ENCODE results near the gene PAQR4. TPM values are rescaled to one million over a fixed set of nuclear protein-coding genes. Genes with fewer than 3 reads are reported as not detected.

PAQR4 gene
- polyA plus RNA-seq, 3 donors: 6.3 to 14.2 (median 8.9) TPM

DNA sequence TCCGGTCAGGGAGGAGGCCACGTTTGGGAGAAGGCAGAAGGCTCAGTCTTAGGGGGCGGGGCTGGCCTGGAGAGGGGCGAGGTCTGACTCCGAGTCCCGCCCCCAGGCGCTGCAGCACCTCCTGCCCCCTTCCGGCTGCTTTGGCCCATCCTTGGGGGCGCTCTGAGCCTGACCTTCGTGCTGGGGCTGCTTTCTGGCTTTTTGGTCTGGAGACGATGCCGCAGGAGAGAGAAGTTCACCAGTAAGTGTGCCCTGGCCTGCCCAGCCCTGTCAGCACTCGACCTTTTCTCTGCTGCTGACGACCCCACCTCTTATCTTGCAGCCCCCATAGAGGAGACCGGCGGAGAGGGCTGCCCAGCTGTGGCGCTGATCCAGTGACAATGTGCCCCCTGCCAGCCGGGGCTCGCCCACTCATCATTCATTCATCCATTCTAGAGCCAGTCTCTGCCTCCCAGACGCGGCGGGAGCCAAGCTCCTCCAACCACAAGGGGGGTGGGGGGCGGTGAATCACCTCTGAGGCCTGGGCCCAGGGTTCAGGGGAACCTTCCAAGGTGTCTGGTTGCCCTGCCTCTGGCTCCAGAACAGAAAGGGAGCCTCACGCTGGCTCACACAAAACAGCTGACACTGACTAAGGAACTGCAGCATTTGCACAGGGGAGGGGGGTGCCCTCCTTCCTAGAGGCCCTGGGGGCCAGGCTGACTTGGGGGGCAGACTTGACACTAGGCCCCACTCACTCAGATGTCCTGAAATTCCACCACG is 52.5 kb downstream of the PAQR4 start:
- peak; percentile 75 to 88 (median 83) for DNase-seq
- Mint-ChIP-seq H3K27me3 (ENCODE audit: low read depth in 3 of 3) (peaks cover 22 to 26% (median 22%) of the 10 kb centered on the region in 3 donors), H3K4me1 (peaks cover 55% of the 10 kb centered on the region), H3K27ac (peak overlapping the region; percentile 87 to 99 (median 95)), H3K36me3 (peaks cover 11 to 14% of the 10 kb centered on the region in 2 donors), H3K9me3 (peaks cover 0 to 8% (median 0%) of the 10 kb centered on the region in 7 donors), H3K4me3 (peak overlapping the region; percentile 88 to 96)
- 4% methylated on average over 21 of the region's 25 CpGs for WGBS (ENCODE audit: insufficient coverage)
- no peaks in the 10 kb centered on the region for H3K9me3 ChIP-seq (replicated peaks in 1 of 2; ENCODE audit: control insufficient read depth in 1 of 2, insufficient read depth in 1 of 2, low read length in 2 of 2)
- H4K20me1 ChIP-seq (ENCODE audit: insufficient read depth, low read length): peaks cover 56% of the 10 kb centered on the region
- H3K27ac ChIP-seq (ENCODE audit: low read depth in 1 of 2, low read length in 2 of 2): peak overlapping the region; percentile 18 to 96
- peaks cover 0 to 20% of the 10 kb centered on the region in 2 donors for H3K27me3 ChIP-seq (ENCODE audit: control insufficient read depth in 2 of 2, insufficient read depth in 2 of 2, low read length in 2 of 2)
- H3K9ac ChIP-seq (ENCODE audit: insufficient read depth, low read length, poor library complexity, severe bottlenecking): peak overlapping the region; percentile 59
- TF ChIP-seq, protein P1, sequence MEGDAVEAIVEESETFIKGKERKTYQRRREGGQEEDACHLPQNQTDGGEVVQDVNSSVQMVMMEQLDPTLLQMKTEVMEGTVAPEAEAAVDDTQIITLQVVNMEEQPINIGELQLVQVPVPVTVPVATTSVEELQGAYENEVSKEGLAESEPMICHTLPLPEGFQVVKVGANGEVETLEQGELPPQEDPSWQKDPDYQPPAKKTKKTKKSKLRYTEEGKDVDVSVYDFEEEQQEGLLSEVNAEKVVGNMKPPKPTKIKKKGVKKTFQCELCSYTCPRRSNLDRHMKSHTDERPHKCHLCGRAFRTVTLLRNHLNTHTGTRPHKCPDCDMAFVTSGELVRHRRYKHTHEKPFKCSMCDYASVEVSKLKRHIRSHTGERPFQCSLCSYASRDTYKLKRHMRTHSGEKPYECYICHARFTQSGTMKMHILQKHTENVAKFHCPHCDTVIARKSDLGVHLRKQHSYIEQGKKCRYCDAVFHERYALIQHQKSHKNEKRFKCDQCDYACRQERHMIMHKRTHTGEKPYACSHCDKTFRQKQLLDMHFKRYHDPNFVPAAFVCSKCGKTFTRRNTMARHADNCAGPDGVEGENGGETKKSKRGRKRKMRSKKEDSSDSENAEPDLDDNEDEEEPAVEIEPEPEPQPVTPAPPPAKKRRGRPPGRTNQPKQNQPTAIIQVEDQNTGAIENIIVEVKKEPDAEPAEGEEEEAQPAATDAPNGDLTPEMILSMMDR (IDR thresholded peaks at IDR 0.05): no peak
- intact Hi-C loops (cut with micrococcal nuclease): loop anchor here (2.0 to 10.0 kb wide), 5 partner anchors 15 to 1251 kb away; partner anchors contain the start of genes ELOB (in 1 of the 2), PAQR4 (in 1 of the 2) and TFAP4 (in 1 of the 2)
- peak overlapping the region; percentile 47 to 91 (median 60) for H3K4me3 ChIP-seq (replicated peaks in 1 of 3; ENCODE audit: low read depth in 2 of 3, low read length in 3 of 3)
- peak overlapping the region; percentile 99 for H3K4me2 ChIP-seq (replicated peaks; ENCODE audit: extremely low read depth, low read length, poor library complexity, severe bottlenecking)
- no peaks in the 10 kb centered on the region for H3K79me2 ChIP-seq (ENCODE audit: insufficient read depth, low read length)
- peak overlapping the region; percentile 48 for H2AFZ ChIP-seq (ENCODE audit: insufficient read depth, low read depth, low read length, poor library complexity, severe bottlenecking)
- H3K36me3 ChIP-seq (replicated peaks in 1 of 2; ENCODE audit: control insufficient read depth in 1 of 2, insufficient read depth in 2 of 2, low read length in 2 of 2): peaks cover 12 to 13% of the 10 kb centered on the region in 2 donors
- H3K4me1 ChIP-seq (ENCODE audit: control insufficient read depth in 1 of 2, insufficient read depth in 2 of 2, low read length in 2 of 2): peaks cover 62 to 64% of the 10 kb centered on the region in 2 donors

DNA sequence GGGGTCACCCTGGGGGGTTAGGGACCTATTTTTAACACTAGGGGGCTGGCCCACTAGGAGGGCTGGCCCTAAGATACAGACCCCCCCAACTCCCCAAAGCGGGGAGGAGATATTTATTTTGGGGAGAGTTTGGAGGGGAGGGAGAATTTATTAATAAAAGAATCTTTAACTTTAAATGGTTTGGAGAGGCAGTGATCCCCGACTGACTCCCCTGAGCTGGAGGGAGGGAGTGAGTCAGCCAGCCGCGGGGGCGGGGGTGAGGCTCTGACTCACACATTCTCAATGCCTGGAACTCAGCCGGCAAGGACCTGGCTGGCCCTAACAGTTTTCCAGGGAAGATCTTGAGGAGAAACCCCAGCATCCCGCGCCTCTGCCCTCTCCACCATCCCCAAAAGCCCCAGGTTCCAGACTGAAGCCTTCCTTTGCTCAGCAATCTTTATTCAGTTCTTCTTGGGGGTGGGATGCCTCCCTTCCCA is 53.1 kb downstream of the PAQR4 start:
- peak overlapping the region; percentile 88 to 96 for H3K4me3 Mint-ChIP-seq
- H3K9me3 Mint-ChIP-seq: peaks cover 0 to 8% (median 0%) of the 10 kb centered on the region in 7 donors
- H3K9ac ChIP-seq (ENCODE audit: insufficient read depth, low read length, poor library complexity, severe bottlenecking): peak overlapping the region; percentile 59
- H3K4me2 ChIP-seq (replicated peaks; ENCODE audit: extremely low read depth, low read length, poor library complexity, severe bottlenecking): peak overlapping the region; percentile 99
- DNase-seq: peak; percentile 81 to 89 (median 87)
- H3K79me2 ChIP-seq (ENCODE audit: insufficient read depth, low read length): no peaks in the 10 kb centered on the region
- WGBS (ENCODE audit: insufficient coverage): 0% methylated on average over 3 of the region's 8 CpGs
- peaks cover 61% of the 10 kb centered on the region for H4K20me1 ChIP-seq (ENCODE audit: insufficient read depth, low read length)
- intact Hi-C loops (cut with micrococcal nuclease): loop anchor here (2.0 to 10.0 kb wide), 5 partner anchors 15 to 1250 kb away; partner anchors contain the start of genes ELOB (in 1 of the 2), PAQR4 (in 1 of the 2) and TFAP4 (in 1 of the 2)
- peak overlapping the region; percentile 18 to 96 for H3K27ac ChIP-seq (ENCODE audit: low read depth in 1 of 2, low read length in 2 of 2)
- H3K27me3 ChIP-seq (ENCODE audit: control insufficient read depth in 2 of 2, insufficient read depth in 2 of 2, low read length in 2 of 2): peaks cover 0 to 17% of the 10 kb centered on the region in 2 donors
- H3K4me1 ChIP-seq (ENCODE audit: control insufficient read depth in 1 of 2, insufficient read depth in 2 of 2, low read length in 2 of 2): peaks cover 62 to 64% of the 10 kb centered on the region in 2 donors
- peaks cover 18 to 24% (median 20%) of the 10 kb centered on the region in 3 donors for H3K27me3 Mint-ChIP-seq (ENCODE audit: low read depth in 3 of 3)
- peaks cover 17 to 20% of the 10 kb centered on the region in 2 donors for H3K36me3 Mint-ChIP-seq
- H2AFZ ChIP-seq (ENCODE audit: insufficient read depth, low read depth, low read length, poor library complexity, severe bottlenecking): no peak overlapping the region
- peaks cover 56% of the 10 kb centered on the region for H3K4me1 Mint-ChIP-seq
- H3K36me3 ChIP-seq (replicated peaks in 1 of 2; ENCODE audit: control insufficient read depth in 1 of 2, insufficient read depth in 2 of 2, low read length in 2 of 2): peaks cover 18 to 19% of the 10 kb centered on the region in 2 donors
- peak overlapping the region; percentile 87 to 99 (median 95) for H3K27ac Mint-ChIP-seq
- TF ChIP-seq, protein P1 (IDR thresholded peaks at IDR 0.05): no peak
- H3K9me3 ChIP-seq (replicated peaks in 1 of 2; ENCODE audit: control insufficient read depth in 1 of 2, insufficient read depth in 1 of 2, low read length in 2 of 2): no peaks in the 10 kb centered on the region
- peak overlapping the region in 2 of 3 experiments; percentile 60 to 91 for H3K4me3 ChIP-seq (replicated peaks in 1 of 3; ENCODE audit: low read depth in 2 of 3, low read length in 3 of 3)
